Activated B cell treated with CpG ODN at 0.5 μM for 24 hours (primary cell): ENCODE measurements around the gene GNGT1. TPM values are rescaled to one million over a fixed set of nuclear protein-coding genes. Genes with fewer than 3 reads are reported as not detected.

ENCODE experiments used
- ATAC-seq: fragments of 200-7000 bp; cut with Tn5 transposase; one replicate; pipeline ENCODE4 v1.10.0; 2021; ENCODE audit warnings: low read depth, mild to moderate bottlenecking, moderate library complexity
- CTCF ChIA-PET: fragments of 350-600 bp; sonication (Branson Sonifier 250); formaldehyde crosslinking; loops from one replicate; lab custom pipeline; 2021; ENCODE audit warnings: antibody characterized with exemption; lab: Charles Lee
- POLR2A ChIA-PET: fragments of 350-600 bp; sonication (Branson Sonifier 250); formaldehyde crosslinking; loops from one replicate; lab custom pipeline; 2021; ENCODE audit warnings: antibody characterized with exemption; lab: Charles Lee
- DNase-seq: peaks from one replicate; pipeline ENCODE4 v3.0.0; 2022
- H3K27ac Mint-ChIP-seq: one replicate; pipeline ENCODE4 v1.8.0; 2020; ENCODE audit warnings: mixed read lengths
- H3K27me3 Mint-ChIP-seq: one replicate; pipeline ENCODE4 v1.8.0; 2021; ENCODE audit warnings: mixed read lengths
- H3K36me3 Mint-ChIP-seq: one replicate; pipeline ENCODE4 v1.8.0; 2021; ENCODE audit warnings: low read depth, mixed read lengths
- H3K4me1 Mint-ChIP-seq: one replicate; pipeline ENCODE4 v1.8.0; 2021; ENCODE audit warnings: mixed read lengths
- H3K4me3 Mint-ChIP-seq: one replicate; pipeline ENCODE4 v1.8.0; 2020; ENCODE audit warnings: mild to moderate bottlenecking, mixed read lengths
- H3K9me3 Mint-ChIP-seq: one replicate; pipeline ENCODE4 v1.8.0; 2020; ENCODE audit warnings: mixed read lengths
- CTCF ChIP-seq: fragments of 200-600 bp; IDR thresholded peaks from one replicate; pipeline ENCODE4 v1.8.0; 2022; ENCODE audit warnings: antibody characterized with exemption, mild to moderate bottlenecking
- intact Hi-C: fragments of 100-400 bp; cut with micrococcal nuclease; formaldehyde crosslinking; loops from one replicate; pipeline ENCODE4 v1.15.1; 2024
- total RNA-seq: library from RNA; stranded (reverse); gene quantifications from 2 replicates; pipeline ENCODE4 v1.2.3, GENCODE V29; 2022

The GNGT1 gene
- total RNA-seq, 1 donor from 2014 or later = not detected

GRCh38 chr7:93866886-93867285 is 39.5 kb upstream of the GNGT1 start:
- ATAC-seq (no peak), DNase-seq (no peak)
- no peak overlapping the region for H3K27ac Mint-ChIP-seq
- POLR2A ChIA-PET = no interaction called here
- H3K4me3 Mint-ChIP-seq = no peak overlapping the region
- no peaks in the 10 kb centered on the region for H3K36me3 Mint-ChIP-seq
- intact Hi-C loops = no loop called here
- no peaks in the 10 kb centered on the region for H3K9me3 Mint-ChIP-seq
- CTCF ChIA-PET = no interaction called here
- peaks cover 5% of the 10 kb centered on the region for H3K27me3 Mint-ChIP-seq
- TF ChIP-seq CTCF = no peak
- H3K4me1 Mint-ChIP-seq = no peaks in the 10 kb centered on the region

GRCh38 chr7:93873998-93874574 is 32.3 kb upstream of the GNGT1 start:
- no peak overlapping the region for H3K4me3 Mint-ChIP-seq
- ATAC-seq (no peak), DNase-seq (no peak)
- CTCF ChIA-PET = no interaction called here
- TF ChIP-seq CTCF = no peak
- no peak overlapping the region for H3K27ac Mint-ChIP-seq
- H3K9me3 Mint-ChIP-seq = peaks cover 5% of the 10 kb centered on the region
- no peaks in the 10 kb centered on the region for H3K36me3 Mint-ChIP-seq
- intact Hi-C loops = no loop called here
- H3K27me3 Mint-ChIP-seq = no peaks in the 10 kb centered on the region
- POLR2A ChIA-PET = no interaction called here
- H3K4me1 Mint-ChIP-seq = no peaks in the 10 kb centered on the region

GRCh38 chr7:93877742-93878141 is 28.6 kb upstream of the GNGT1 start:
- CTCF ChIA-PET = no interaction called here
- Mint-ChIP-seq H3K27ac (no peak overlapping the region), H3K36me3 (no peaks in the 10 kb centered on the region), H3K4me1 (no peaks in the 10 kb centered on the region), H3K9me3 (peaks cover 7% of the 10 kb centered on the region), H3K4me3 (no peak overlapping the region), H3K27me3 (no peaks in the 10 kb centered on the region)
- POLR2A ChIA-PET = no interaction called here
- TF ChIP-seq CTCF = no peak
- ATAC-seq (no peak), DNase-seq (no peak)
- intact Hi-C loops = no loop called here

- no peak for TF ChIP-seq CTCF
- CTCF ChIA-PET = no interaction called here
- ATAC-seq = no peak
- no peak for DNase-seq
- intact Hi-C loops = no loop called here
- no peaks in the 10 kb centered on the region for H3K4me1 Mint-ChIP-seq
- POLR2A ChIA-PET = no interaction called here
- H3K9me3 Mint-ChIP-seq = peaks cover 5% of the 10 kb centered on the region
- no peaks in the 10 kb centered on the region for H3K27me3 Mint-ChIP-seq
- H3K27ac Mint-ChIP-seq = no peak overlapping the region
- H3K36me3 Mint-ChIP-seq = no peaks in the 10 kb centered on the region
- H3K4me3 Mint-ChIP-seq = no peak overlapping the region
Observed at GRCh38 chr7:93879356-93879755, 27.0 kb upstream of the GNGT1 start.

GRCh38 chr7:93882468-93882867 is 23.9 kb upstream of the GNGT1 start:
- no peak overlapping the region for H3K27ac Mint-ChIP-seq
- ChIA-PET CTCF (interaction anchor here (1.0 to 1.2 kb wide), 2 partner anchors 200 to 205 kb away, joined by 3 read pairs; no protein-coding TSS in a partner anchor), POLR2A (no interaction called here)
- peaks cover 3% of the 10 kb centered on the region for H3K27me3 Mint-ChIP-seq
- ATAC-seq = no peak
- DNase-seq = no peak
- H3K36me3 Mint-ChIP-seq = no peaks in the 10 kb centered on the region
- TF ChIP-seq CTCF = no peak
- peaks cover 2% of the 10 kb centered on the region for H3K9me3 Mint-ChIP-seq
- no peak overlapping the region for H3K4me3 Mint-ChIP-seq
- intact Hi-C loops = no loop called here
- no peaks in the 10 kb centered on the region for H3K4me1 Mint-ChIP-seq
